DMS153 treated with DMSO at 0.1 percent for 48 hours (cell line): ENCODE data around the gene UBE2B.
"Not testable (repeated sequence)": the region's sequence is repeated elsewhere in the genome, so short reads cannot be mapped to it uniquely, and the experiment has no call there.

ENCODE experiments used
- DNase-seq: peaks from one replicate; lab custom pipeline; 2025; ENCODE audit not compliant: unreplicated experiment; lab: John Stamatoyannopoulos, UW

UBE2B gene

DNA sequence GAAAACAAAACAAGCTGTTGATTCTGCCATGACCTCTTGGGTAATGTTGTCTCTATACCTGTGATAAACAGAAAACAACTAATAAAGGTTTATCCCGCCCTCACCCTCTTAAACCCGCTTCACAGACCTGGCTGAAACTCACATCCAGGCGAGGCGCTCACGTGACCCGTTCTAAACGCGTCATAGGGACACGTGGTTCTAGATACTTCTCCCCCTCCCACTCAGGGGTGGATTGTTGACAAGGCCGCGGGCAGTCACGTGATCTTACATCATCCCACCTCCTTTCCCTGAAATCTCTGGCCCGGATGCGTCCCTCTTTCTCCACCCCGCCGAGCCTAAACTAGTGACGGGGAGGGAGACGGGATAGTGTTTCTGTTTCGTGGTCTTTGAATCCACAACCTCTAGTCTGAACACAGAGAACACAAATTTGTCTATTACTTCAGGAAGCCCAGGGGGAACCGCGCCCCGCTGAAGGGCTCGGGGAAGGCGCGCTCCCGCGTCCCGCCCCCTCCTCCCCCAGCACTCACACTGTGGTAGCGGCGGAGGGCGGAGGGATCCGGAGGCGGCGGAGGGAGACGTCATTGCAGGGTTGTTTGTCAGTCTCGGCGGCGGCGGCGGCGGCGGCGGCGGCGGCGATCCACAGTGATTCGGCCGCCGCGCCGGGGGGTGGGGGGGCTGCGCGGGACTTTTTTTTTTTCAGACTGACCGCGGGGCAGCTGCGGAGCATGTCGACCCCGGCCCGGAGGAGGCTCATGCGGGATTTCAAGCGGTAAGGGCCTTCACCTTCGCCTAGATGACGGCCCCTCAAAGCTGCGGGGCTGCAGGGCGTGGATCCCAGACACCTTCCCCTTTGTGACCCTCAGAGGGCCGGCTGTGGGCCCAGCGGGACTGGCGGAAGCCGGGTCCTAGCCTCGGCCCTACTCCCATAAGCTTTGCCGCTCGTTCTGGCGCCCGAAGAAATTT, at the start of gene UBE2B:
Gene UBE2B, plus strand, starts transcription at position 699 of the 963 bp plus-strand sequence. Its CDS starts 27 bp downstream, at position 726.
- peak; percentile 63 for DNase-seq

DNA sequence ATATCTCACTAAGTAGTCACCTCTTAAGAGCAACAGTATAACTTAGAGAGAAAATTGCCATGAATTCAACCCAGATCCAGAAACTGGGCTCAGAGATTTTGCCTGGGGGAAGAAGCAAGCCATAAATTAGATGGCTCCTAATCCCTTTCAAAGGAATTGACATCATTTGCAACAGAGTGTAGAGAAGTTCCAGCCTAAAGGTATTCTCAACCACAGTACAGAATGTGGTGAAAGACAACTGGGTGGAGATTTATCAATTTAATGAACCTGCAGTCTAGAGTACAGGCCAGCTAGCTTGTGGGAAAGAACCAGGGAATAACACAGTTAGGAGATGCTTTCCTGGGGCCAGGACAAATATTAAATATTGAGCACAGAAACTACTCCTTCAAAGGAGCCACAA, 44.0 kb upstream of the UBE2B start:
- DNase-seq = no peak

DNA sequence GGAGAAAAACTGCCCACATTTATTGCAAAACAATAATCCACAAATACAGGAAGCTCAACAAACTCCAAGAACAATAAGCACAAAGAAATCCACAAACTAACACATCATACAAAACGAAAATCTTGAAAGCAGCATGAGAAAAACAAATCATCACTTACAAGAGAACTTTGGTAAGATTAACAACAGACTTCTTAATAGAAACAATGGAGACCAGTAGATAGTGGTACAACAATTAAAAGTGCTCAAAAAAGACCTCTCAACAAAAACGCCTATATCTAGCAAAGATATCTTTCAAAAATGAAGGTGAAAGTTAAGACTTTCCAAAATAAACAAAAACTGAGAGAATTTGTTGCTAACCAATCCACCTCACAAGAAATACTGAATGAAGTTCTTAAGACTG, 42.8 kb upstream of the UBE2B start:
- no peak for DNase-seq

DNA sequence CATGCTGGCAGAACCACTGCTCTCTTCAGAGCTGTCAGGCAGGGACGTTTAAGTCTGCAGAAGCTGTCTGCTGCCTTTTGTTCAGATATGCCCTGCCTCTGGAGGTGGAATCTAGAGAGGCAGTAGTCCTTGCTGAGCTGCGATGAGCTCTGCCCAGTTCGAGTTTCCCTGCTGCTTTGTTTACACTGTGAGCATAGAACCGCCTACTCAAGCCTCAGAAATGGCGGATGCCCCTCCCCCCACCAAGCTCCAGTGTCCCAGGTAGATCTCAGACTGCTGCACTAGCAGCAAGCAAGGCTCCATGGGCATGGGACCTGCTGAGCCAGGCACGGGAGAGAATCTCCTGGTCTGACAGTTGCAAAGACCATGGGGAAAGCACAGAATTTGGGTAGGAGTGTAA, 34.5 kb upstream of the UBE2B start:
- not testable (repeated sequence) for DNase-seq

DNA sequence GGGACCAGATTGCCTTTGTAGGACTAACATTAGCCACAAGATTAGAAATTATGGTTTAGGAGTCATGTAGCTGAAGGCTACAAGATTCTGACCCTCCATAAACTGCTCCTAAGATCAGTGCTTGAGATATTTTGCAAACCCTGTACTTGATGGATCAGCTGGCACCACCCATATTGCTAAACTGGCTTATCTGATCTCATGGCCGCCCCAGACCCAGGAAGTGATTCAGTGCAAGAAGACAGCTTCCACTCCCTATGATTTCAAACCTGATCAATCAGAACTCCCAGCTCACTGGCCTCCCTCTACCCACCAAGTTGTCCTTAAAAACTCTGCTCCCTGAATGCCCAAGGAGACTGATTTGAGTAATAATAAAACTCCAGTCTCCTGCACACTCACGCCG, 27.9 kb upstream of the UBE2B start:
- not testable (repeated sequence) for DNase-seq

DNA sequence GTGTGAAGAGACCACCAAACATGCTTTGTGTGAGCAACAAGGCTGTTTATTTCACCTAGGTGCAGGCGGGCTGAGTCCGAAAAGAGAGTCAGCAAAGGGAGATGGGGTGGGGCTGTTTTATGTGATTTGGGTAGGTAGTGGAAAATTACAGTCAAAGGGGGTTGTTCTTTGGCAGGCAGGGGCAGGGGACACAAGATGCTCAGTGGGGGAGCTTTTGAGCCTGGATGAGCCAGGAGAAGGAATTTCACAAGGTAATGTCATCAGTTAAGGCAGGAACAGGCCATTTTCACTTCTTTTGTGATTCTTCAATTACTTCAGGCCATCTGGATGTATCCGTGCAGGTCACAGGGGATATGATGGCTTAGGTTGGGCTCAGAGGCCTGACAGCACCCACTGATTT, 25.9 kb upstream of the UBE2B start:
- not testable (repeated sequence) for DNase-seq

DNA sequence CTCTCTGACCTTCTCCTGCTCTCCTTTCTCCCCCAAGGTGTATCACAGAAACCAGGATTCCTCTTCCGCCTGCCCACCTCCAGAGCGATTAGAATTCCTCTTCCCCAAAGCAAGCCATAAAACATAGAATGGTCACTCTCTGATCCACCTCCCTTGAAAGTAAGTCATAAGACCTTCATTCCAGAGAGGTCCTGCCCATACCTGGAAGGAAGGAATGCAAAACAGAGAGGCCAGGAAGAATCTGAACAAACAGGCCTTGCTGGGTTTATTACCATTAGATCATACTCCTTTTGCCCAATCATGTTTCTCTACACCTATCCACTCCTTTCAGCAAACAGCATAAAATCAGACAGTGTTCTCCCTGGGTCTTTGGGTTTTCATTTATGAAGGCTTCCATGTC, 25.4 kb upstream of the UBE2B start:
- DNase-seq = no peak

DNA sequence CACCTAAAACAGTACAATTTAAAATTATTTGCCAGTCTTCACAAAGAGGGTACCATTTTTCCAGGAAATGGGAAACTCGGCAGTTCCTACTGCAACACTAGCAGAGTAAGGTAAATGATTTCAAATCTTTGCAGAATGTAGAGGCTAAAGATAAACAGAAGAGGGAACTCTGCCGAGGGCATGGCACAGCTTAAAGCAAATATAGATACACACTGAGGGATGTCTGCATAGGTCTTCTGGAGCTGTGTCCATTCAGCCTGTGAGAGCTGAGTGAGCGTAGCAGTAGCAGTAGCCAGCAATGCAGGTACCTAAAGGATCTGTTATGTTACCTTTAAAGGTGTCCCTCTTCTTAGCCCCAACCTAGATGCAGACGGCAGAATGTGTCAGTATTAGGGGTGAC, 21.9 kb upstream of the UBE2B start:
- no peak for DNase-seq

DNA sequence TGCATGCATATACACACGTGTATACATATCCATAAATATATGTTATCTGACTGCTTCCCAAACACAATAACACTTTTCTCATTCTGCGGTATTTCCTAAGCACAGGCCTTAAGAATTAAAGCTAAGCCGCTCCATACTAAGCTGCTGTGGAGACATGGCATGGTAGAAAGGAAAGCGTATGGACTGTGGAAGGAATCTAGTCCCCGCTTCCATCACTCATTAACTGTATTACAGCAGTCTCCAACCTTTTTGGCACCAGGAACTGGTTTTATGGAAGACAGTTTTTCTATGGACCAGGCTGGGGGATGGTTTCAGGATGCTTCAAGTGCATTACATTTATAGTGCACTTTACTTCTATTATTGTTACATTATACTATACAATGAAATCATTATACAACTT, 15.7 kb upstream of the UBE2B start:
- no peak for DNase-seq

DNA sequence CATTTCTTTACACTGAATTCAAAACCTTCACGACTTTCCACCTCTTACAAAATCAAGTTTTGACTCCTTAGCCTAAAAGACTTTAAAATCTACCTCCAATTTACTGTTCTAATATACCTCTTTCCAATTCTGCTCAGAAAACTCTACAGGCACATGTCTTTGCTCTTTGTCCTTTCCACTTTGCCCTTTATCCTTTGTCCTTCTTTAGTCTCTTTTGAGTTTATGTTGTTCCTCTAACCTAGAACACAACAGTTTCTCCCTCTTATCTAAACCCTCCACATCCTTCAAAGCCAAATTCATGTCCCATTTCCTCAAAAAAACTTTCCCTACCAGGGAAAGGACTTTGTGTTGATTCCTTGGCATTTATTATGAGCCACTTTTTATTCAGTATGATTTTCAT, 5.8 kb upstream of the UBE2B start:
- no peak for DNase-seq

DNA sequence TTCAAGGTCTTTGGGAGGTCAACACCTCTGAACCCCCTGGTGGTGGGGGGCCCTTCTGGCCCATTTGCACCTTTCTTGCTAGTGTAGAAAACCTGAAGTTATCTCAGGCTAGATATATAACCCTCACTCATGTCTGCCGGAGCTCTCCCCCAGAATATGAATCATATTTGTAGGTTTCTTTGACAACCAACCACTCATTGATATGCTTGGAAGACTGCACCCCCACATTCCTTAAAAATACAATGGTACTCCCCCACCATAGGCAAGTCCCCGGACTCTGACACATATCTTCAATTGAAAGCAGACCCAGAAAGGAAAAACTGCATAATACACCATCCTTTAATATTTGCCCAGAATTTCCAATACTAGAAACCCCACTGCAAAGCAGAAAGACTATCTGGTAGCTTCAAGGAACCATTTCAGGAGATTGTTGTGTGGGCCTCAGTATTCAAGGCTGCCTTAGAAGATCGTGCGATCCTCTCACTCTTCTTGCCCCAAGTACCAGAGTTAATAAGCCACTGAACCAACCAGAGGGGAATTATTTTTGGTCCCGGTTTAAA, 978 bp upstream of the UBE2B start:
- no peak for DNase-seq

DNA sequence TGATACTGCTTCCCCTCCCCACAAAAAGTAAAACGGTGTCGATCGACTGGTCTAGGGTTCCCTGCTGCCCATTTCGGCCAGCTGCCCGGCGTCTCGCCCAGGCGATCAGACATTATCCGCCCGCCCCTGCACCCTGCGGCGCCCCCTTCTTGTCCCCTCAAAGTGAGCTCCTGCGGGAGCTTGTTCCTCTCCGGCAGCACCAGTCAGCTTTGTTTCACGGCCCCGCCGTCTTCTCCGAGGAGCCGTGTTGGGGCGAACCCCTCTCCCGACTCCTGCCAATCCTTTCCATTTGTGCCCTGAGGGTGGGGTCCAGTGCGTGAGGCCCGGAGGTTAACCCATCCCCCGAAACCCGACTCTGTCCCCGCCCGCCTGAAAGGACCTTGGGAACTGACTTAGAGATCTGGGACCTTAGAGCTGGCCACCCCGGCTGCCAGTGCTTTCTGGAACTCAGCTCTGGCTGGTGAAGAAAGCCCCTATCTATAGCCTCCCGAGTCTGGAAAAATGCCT, 518 bp downstream of the UBE2B start:
- DNase-seq = no peak

DNA sequence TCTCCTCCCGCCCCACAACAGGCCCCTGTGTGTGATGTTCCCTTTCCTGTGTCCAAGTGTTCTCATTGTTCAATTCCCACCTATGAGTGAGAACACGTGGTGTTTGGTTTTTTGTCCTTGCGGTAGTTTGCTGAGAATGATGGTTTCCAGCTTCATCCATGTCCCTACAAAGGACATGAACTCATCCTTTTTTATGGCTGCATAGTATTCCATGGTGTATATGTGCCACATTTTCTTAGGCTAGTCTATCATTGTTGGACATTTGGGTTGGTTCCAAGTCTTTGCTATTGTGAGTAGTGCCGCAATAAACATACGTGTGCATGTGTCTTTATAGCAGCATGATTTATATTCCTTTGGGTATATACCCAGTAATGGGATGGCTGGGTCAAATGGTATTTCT, 2.3 kb downstream of the UBE2B start:
- not testable (repeated sequence) for DNase-seq

DNA sequence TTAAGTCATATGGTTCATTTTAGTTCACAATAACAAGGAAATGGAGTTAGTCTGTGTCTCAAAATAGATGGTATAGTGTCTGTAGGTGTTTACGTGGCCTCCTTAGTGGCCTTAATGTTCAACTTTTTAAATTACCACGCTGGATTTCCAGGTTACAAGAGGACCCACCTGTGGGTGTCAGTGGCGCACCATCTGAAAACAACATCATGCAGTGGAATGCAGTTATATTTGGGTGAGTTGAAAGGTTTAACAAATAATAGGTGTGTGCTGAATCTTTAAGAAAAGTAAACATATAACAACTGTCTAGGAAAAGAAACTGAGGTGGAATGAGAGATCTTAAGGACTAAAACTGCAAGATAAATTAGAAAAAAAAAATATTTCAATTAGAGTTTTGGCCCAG, 2.9 kb downstream of the UBE2B start:
- no peak for DNase-seq

DNA sequence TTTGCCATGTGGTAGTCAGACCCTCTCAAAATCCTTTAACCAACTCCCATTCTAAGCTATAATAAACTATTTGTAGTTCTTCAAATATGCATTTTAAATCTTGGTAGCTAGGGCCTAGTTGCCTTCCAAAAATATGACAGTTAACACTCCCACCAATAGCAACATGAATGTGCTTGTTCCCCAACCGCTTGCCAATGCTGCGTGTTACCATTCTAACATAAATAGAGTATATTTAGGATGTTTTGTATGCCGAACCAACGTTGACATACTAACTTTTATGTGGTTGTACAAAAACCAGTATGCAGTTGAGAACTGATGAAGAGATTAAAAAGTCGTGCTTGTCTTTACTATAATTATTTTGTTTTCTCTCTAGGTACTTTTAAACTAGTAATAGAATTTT, 9.0 kb downstream of the UBE2B start:
- DNase-seq = no peak

DNA sequence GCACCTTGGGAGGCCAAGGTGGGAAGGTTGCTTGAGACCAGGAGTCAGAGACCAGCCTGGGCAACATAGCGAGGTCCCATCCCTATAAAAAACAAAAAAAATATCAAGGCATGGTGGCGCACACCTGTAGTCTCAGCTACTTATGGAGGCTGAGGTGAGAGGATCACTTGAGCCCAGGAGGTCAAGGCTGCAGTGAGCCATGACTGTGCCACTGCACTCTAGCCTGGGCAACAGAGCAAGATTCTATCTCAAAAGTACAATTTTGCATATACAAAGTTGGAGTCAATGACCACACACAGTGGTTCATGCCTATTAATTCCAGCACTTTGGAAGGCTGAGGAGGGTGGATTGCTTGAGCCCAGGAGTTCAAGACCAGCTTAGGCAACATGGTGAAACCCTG, 10.8 kb downstream of the UBE2B start:
- not testable (repeated sequence) for DNase-seq

DNA sequence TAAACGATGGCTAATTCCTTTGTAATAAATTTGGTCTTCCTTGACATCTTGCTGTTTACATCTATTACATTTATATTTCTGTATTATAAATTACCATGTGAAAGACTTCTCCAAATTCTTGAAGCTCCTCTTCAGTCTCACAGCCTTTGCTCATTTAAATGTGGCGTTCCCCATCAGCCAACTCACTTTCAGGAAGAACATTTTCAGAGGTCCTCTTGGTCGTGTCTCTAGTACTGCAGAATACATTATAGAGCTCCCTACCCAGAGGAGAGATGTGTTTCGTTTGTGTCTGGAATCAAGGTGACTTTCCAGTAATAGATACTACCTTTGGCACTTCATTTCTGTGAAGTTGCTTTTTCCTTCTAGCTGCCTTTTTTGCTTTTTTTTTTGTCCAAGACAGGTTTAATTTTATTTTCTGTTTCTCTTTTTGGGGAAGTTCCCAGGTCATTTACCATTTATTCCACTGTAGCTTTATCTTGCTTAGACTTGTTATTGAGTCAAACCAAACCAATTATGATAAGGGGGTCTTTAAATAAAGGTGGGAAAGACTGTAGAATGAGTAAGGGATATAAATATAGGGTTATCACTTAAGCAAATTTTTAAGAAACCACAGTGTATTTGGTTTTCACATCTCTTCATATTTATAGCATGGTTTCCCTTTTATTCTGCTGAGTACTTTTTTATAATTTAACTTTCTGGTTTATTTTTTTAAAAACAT, 12.8 kb downstream of the UBE2B start:
- no peak for DNase-seq

DNA sequence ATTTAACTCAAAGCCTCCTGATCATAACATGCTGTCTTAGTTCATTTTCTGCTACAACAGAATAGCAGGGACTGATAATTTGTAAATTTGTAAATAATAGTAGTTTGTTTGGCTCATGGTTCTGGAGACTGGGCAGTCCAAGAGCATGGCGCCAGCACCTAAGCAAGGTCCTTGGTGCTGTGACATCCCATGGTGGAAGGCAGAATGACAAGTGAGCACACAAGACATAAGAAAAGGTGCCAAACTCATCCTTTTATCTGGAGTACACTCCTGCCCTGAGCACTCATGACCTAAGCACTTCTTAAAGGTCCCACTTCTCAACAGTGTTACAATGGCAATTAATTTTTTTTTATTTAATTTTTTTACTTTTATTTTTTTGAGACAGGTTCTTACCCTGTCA, 16.1 kb downstream of the UBE2B start:
- DNase-seq = no peak

DNA sequence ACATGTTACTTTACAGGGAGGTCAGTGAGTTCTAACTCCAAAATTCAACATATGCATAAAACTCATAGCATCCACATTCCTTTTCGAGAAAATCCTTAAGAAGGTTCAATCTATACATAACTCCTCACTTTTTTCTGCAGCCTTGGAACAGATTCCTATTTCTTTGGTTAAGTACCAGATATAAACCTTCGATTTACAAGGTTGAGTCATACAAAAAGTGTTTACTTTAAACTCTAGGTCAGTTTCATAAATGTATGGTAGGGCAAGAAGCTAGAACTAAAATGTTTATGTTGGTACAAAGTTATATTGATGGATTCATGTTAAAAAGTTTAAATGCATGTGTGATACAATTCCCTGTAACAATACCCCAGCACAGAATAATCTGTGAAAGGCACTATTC, 20.9 kb downstream of the UBE2B start:
- no peak for DNase-seq

DNA sequence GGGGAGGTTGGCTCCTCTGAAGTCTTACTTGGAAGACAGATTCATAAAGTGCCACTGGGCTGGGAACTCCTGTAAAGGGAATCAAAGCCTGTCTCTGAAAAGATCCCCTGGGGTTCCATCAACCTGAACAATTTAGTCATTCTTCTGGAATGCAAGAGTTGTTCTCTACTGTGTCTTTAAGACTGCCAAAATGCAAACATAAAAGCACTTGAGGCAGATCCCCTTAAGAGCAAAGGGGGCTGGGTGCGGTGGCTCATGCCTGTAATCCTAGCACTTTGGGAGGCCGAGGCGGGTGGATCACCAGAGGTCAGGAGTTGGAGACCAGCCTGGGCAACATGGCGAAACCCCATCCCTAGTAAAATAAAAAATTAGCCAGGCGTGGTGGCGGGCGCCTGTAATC, 23.6 kb downstream of the UBE2B start:
- no peak for DNase-seq

DNA sequence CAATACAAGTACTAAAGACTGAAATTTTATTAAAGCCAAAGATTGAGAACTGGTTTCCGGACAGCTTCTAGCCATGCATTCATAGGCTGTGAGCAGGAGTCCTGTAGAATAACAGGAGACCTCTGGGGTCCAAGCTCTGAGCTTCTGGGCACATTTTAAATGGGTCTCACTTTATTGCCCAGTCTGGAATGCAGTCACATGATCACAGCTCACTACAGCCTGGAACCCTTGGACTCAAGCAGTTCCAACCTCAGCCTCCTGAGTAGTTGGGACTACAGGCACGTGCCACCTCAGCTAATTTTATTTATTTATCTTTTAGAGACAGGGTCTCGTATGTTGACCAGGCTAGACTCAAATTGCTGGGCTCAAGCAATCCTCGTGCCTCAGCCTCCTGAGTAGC, 24.9 kb downstream of the UBE2B start:
- no peak for DNase-seq

DNA sequence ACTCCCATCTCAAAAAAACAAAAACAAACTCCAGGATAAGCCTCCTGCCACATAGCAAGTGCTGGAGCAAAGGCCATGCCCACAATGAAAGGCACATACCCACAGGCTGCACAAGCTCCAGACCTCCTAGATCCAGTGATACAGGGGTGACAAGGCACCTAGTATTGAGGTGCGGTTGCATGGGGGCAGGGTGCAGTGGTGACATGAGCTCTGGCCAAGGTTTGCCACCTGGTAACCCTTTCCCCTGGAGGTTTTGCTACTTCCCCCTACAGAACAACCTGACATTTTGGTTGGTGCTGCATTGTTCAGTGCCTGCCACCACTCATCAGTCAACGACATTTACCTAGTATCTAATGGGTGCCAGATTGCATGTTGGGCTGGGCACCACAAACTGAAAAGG, 25.8 kb downstream of the UBE2B start:
- DNase-seq = no peak
